Measurements from ENCODE around the gene PAGR1.

- TF ChIP-seq EZH2 (IDR thresholded peaks at IDR 0.05; ENCODE audit: insufficient read depth, poor library complexity, severe bottlenecking) (no peak), EZH2phosphoT487 (IDR thresholded peaks at IDR 0.05; ENCODE audit: insufficient read depth, low read depth) (no peak)
Observed at GRCh38 chr16:29830774-29831173, 14.8 kb downstream of the PAGR1 start.
